HepG2 (cell line): ENCODE results near the gene ADAMTS17.

Experiments used
- ATF7 ChIP-seq, 2 experiments: fragments of 450-650 bp in 1 of 2; sonication (generic) in 1 of 2; formaldehyde crosslinking in 1 of 2; IDR thresholded peaks; 2 replicates each; pipeline versions ENCODE4 v1.4.0 to v1.6.1; 2016 to 2020; ENCODE audit warnings: antibody characterized with exemption in 1 of 2, mild to moderate bottlenecking in 1 of 2, missing genetic modification reagents in 1 of 2
- FOXM1 ChIP-seq: sonication (generic); formaldehyde crosslinking; IDR thresholded peaks from 2 replicates; pipeline ENCODE4 v1.5.0; 2020; ENCODE audit warnings: missing genetic modification reagents
- ISX ChIP-seq: sonication (generic); formaldehyde crosslinking; conservative IDR thresholded peaks from 2 replicates; pipeline ENCODE4 v1.5.0; 2020; ENCODE audit warnings: missing genetic modification reagents
- NR3C1 ChIP-seq: sonication (generic); formaldehyde crosslinking; IDR thresholded peaks from 2 replicates; pipeline ENCODE4 v1.4.0; 2020; ENCODE audit warnings: missing genetic modification reagents
- PHB2 ChIP-seq: fragments of 450-650 bp; IDR thresholded peaks from 2 replicates; pipeline ENCODE4 v1.6.1; 2018; ENCODE audit not compliant: partially characterized antibody
- TCF12 ChIP-seq, 2 experiments: fragments of 450-650 bp in 1 of 2; sonication (generic) in 1 of 2; formaldehyde crosslinking in 1 of 2; IDR thresholded peaks; 2 replicates each; pipeline versions ENCODE4 v1.6.1 to v1.8.0; 2017 to 2022; ENCODE audit warnings: antibody characterized with exemption in 1 of 2, mild to moderate bottlenecking in 1 of 2, missing genetic modification reagents in 1 of 2, moderate library complexity in 1 of 2
- ZFP90 ChIP-seq: sonication (generic); formaldehyde crosslinking; IDR thresholded peaks from 2 replicates; pipeline ENCODE4 v1.8.0; 2022; ENCODE audit warnings: missing genetic modification reagents, mild to moderate bottlenecking, inconsistent platforms, borderline replicate concordance
- ZNF124 ChIP-seq: sonication (generic); formaldehyde crosslinking; IDR thresholded peaks from 2 replicates; pipeline ENCODE4 v1.4.0; 2020; ENCODE audit warnings: missing genetic modification reagents
- ZNF543 ChIP-seq: sonication (generic); formaldehyde crosslinking; IDR thresholded peaks from 2 replicates; pipeline ENCODE4 v1.4.0; 2020; ENCODE audit warnings: mild to moderate bottlenecking, missing genetic modification reagents
- TF ChIP-seq, protein P1 (sequence below): sonication (generic); formaldehyde crosslinking; IDR thresholded peaks from 2 replicates; pipeline ENCODE4 v1.4.0; 2020; ENCODE audit warnings: missing genetic modification reagents
- TF ChIP-seq, protein P2 (sequence below): sonication (generic); formaldehyde crosslinking; IDR thresholded peaks from 2 replicates; pipeline ENCODE4 v1.8.1; 2023; ENCODE audit warnings: mild to moderate bottlenecking, missing genetic modification reagents, borderline replicate concordance
- TF ChIP-seq, protein P3 (sequence below): sonication (generic); formaldehyde crosslinking; IDR thresholded peaks from 2 replicates; pipeline ENCODE4 v1.8.1; 2022; ENCODE audit warnings: mild to moderate bottlenecking, missing genetic modification reagents
- TF ChIP-seq, protein P4 (sequence below): sonication (generic); formaldehyde crosslinking; IDR thresholded peaks from 2 replicates; pipeline ENCODE4 v1.9.0; 2021; ENCODE audit warnings: missing genetic modification reagents, borderline replicate concordance

DNA sequence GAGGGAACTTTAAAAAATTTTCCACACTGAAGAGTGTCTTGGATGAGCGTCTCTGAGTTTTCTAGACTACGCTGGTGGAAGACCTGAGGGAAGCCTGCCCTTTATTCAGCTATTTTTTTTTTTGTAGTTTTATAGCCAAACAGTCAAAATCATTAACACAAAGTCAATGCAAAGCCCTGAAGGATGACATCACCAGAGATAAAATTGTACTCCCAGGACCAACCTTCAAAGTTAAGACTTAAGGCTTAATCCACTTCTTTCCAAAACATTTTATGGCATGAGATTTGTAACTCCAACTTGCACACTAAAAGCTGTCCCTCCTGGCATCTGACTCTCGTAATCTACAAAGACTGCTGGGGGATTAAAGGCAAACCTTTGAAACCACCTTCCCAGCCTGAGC lies 345.1 kb downstream of the ADAMTS17 start:
- TF ChIP-seq ISX: no peak
- TF ChIP-seq ZNF543: no peak
- no peak for TF ChIP-seq PHB2
- TF ChIP-seq, protein P1, sequence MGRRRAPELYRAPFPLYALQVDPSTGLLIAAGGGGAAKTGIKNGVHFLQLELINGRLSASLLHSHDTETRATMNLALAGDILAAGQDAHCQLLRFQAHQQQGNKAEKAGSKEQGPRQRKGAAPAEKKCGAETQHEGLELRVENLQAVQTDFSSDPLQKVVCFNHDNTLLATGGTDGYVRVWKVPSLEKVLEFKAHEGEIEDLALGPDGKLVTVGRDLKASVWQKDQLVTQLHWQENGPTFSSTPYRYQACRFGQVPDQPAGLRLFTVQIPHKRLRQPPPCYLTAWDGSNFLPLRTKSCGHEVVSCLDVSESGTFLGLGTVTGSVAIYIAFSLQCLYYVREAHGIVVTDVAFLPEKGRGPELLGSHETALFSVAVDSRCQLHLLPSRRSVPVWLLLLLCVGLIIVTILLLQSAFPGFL (CRISPR knock-in tag): no peak
- TF ChIP-seq, protein P2, sequence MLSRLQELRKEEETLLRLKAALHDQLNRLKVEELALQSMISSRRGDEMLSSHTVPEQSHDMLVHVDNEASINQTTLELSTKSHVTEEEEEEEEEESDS (CRISPR knock-in tag): no peak
- no peak for TF ChIP-seq TCF12 (IDR thresholded peaks at IDR 0.05)
- TF ChIP-seq TCF12 (CRISPR knock-in tag; IDR thresholded peaks at IDR 0.05): no peak
- TF ChIP-seq, protein P3, sequence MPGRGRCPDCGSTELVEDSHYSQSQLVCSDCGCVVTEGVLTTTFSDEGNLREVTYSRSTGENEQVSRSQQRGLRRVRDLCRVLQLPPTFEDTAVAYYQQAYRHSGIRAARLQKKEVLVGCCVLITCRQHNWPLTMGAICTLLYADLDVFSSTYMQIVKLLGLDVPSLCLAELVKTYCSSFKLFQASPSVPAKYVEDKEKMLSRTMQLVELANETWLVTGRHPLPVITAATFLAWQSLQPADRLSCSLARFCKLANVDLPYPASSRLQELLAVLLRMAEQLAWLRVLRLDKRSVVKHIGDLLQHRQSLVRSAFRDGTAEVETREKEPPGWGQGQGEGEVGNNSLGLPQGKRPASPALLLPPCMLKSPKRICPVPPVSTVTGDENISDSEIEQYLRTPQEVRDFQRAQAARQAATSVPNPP: no peak
- TF ChIP-seq ATF7 (IDR thresholded peaks at IDR 0.05): no peak
- TF ChIP-seq ATF7 (CRISPR knock-in tag; IDR thresholded peaks at IDR 0.05): no peak
- TF ChIP-seq FOXM1: no peak
- TF ChIP-seq, protein P4, sequence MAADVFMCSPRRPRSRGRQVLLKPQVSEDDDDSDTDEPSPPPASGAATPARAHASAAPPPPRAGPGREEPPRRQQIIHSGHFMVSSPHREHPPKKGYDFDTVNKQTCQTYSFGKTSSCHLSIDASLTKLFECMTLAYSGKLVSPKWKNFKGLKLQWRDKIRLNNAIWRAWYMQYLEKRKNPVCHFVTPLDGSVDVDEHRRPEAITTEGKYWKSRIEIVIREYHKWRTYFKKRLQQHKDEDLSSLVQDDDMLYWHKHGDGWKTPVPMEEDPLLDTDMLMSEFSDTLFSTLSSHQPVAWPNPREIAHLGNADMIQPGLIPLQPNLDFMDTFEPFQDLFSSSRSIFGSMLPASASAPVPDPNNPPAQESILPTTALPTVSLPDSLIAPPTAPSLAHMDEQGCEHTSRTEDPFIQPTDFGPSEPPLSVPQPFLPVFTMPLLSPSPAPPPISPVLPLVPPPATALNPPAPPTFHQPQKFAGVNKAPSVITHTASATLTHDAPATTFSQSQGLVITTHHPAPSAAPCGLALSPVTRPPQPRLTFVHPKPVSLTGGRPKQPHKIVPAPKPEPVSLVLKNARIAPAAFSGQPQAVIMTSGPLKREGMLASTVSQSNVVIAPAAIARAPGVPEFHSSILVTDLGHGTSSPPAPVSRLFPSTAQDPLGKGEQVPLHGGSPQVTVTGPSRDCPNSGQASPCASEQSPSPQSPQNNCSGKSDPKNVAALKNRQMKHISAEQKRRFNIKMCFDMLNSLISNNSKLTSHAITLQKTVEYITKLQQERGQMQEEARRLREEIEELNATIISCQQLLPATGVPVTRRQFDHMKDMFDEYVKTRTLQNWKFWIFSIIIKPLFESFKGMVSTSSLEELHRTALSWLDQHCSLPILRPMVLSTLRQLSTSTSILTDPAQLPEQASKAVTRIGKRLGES (CRISPR knock-in tag): no peak
- no peak for TF ChIP-seq ZNF124
- TF ChIP-seq NR3C1 (CRISPR knock-in tag): no peak
- TF ChIP-seq ZFP90 (CRISPR knock-in tag): no peak
